ENCODE measurements around the gene NTRK2. TPM values are rescaled to one million over a fixed set of nuclear protein-coding genes. Genes with fewer than 3 reads are reported as not detected.
A peak's percentile ranks its signal among the peaks of the same experiment; 100 is the strongest.
"Not testable (repeated sequence)": the region's sequence is repeated elsewhere in the genome, so short reads cannot be mapped to it uniquely, and the experiment has no call there.

The NTRK2 gene
- polyA plus RNA-seq, 1 donor: 1.2 TPM

DNA sequence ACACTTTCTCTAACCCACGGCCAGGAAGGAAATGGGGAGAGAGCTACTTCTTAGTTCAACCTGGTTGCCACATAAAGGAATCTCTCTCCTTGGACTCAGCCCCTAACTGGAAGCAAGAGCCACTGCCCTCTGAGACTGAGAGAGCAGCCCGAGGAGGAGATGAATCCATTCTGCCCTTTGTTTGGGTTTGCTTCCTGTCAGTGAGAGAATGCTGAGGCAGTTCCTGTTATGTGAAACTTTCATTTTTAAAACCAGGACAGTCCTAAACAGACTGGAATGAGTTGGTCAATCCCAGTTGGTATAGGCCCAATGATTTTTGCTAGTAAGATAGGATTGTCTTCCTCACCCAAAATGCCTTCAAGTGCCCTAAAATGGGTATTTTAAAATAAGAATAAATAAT is 205.1 kb downstream of the NTRK2 start:
- no CpG with 5 or more reads among the region's 2 CpGs for WGBS (ENCODE audit: insufficient coverage, low lambda C conversion rate)

DNA sequence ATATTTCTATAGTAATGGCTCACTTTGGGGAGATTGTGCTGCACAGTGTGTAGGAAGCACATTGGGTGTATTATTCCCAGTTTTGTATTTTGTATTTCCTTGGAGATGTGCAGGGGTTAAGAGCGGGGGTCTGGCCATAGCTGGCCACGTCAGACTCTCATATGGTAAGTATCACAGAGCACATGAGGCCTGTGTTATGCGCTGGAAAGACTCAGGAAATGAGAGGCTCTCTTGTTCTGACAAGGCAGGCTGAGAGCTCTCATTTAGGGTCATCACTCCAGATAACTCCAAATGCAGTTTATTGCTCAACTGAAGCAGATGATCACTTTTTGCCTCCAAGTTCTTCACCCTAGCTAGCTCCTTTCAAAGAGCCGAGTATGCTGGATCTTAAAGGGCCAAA is 205.7 kb downstream of the NTRK2 start:
- no CpG with 5 or more reads among the region's 4 CpGs for WGBS (ENCODE audit: insufficient coverage, low lambda C conversion rate)
- Histone ChIP-seq H3K9me3 (ENCODE audit: control insufficient read depth, low read depth, low read length) (no peaks in the 10 kb centered on the region), H3K27me3 (ENCODE audit: control insufficient read depth, insufficient read depth, low read length) (no peaks in the 10 kb centered on the region), H3K36me3 (ENCODE audit: control insufficient read depth, insufficient read depth, low read length) (no peaks in the 10 kb centered on the region), H3K4me1 (ENCODE audit: control insufficient read depth, insufficient read depth, low read length) (no peaks in the 10 kb centered on the region), H3K4me3 (ENCODE audit: low read length) (no peak overlapping the region), H3K27ac (ENCODE audit: low read length) (no peak overlapping the region)
- DNase-seq: no peak

More for the DNA sequence above, 205.1 kb downstream of the NTRK2 start:
- Histone ChIP-seq H3K27me3 (ENCODE audit: control insufficient read depth, insufficient read depth, low read length) (no peaks in the 10 kb centered on the region), H3K27ac (ENCODE audit: low read length) (no peak overlapping the region), H3K9me3 (ENCODE audit: control insufficient read depth, low read depth, low read length) (no peaks in the 10 kb centered on the region), H3K4me1 (ENCODE audit: control insufficient read depth, insufficient read depth, low read length) (no peaks in the 10 kb centered on the region), H3K36me3 (ENCODE audit: control insufficient read depth, insufficient read depth, low read length) (no peaks in the 10 kb centered on the region), H3K4me3 (ENCODE audit: low read length) (no peak overlapping the region)
- no peak for DNase-seq

DNA sequence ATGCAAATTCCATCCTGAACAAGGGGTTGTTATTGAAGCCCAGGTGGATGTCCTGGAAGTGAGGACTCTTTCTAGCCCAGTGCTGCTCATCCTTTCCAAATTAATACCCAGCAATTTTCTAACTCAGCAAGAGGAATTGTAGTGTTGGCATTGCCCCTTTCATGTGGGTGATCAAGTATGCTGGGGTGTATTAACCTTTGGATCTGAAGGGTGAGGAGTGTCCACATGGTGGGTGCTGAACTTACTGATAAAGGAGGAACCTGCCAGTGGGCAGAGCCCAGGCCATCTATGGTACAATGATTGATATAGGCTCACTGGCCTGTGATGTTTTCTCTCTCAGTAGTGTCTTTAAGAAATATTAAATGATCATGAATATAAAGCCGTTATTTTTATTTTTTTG is 210.1 kb downstream of the NTRK2 start:
- 100% methylated on average over 1 of the region's 1 CpG for WGBS (ENCODE audit: insufficient coverage, low lambda C conversion rate)
- H3K36me3 ChIP-seq (ENCODE audit: control insufficient read depth, insufficient read depth, low read length): no peaks in the 10 kb centered on the region
- no peaks in the 10 kb centered on the region for H3K9me3 ChIP-seq (ENCODE audit: control insufficient read depth, low read depth, low read length)
- no peak overlapping the region for H3K27ac ChIP-seq (ENCODE audit: low read length)
- no peaks in the 10 kb centered on the region for H3K4me1 ChIP-seq (ENCODE audit: control insufficient read depth, insufficient read depth, low read length)
- H3K27me3 ChIP-seq (ENCODE audit: control insufficient read depth, insufficient read depth, low read length): no peaks in the 10 kb centered on the region
- H3K4me3 ChIP-seq (ENCODE audit: low read length): no peak overlapping the region
- no peak for DNase-seq

DNA sequence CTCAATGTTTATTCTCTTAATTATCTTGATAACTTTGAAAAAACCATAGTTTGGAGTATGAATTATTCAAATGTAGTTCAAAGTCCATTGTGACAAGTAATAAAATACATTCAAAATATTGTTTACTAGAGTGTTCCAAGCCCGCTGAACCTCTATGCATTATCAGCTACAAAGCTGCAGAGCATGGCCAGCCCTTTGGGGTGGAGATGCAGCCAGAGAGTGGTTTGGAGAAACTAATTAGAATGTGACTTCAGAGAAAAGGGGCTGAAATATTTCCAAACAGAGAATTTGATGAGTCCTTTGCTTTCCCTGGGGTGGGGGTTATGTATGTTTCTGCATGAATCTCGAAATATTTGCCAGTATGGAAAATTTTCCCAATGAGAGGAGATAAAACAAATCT is 211.3 kb downstream of the NTRK2 start:
- no peak overlapping the region for H3K27ac ChIP-seq (ENCODE audit: low read length)
- no peaks in the 10 kb centered on the region for H3K36me3 ChIP-seq (ENCODE audit: control insufficient read depth, insufficient read depth, low read length)
- H3K4me3 ChIP-seq (ENCODE audit: low read length): no peak overlapping the region
- H3K4me1 ChIP-seq (ENCODE audit: control insufficient read depth, insufficient read depth, low read length): no peaks in the 10 kb centered on the region
- no CpG with 5 or more reads among the region's 2 CpGs for WGBS (ENCODE audit: insufficient coverage, low lambda C conversion rate)
- H3K9me3 ChIP-seq (ENCODE audit: control insufficient read depth, low read depth, low read length): no peaks in the 10 kb centered on the region
- H3K27me3 ChIP-seq (ENCODE audit: control insufficient read depth, insufficient read depth, low read length): no peaks in the 10 kb centered on the region
- DNase-seq: no peak

DNA sequence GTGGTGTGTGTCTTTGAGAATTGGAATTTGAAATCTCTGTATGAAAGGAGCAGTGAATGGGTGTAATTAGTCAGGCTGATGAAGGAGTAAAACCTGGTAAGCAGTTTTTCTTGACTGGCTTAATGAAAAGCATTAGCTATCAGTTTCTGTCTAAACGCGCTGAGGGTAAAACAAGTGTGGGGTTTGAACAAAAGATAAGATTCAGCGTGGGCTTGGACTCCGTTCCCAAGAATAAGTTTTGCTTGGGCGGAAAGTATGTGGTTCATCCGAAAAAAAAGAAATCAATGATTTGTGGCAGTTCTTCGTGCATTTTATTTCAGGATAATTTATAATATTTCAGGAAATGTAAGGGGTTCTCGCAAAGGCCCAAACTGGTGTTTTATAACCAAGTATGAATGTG is 217.3 kb downstream of the NTRK2 start:
- H3K36me3 ChIP-seq (ENCODE audit: control insufficient read depth, insufficient read depth, low read length): no peaks in the 10 kb centered on the region
- no peak overlapping the region for H3K4me3 ChIP-seq (ENCODE audit: low read length)
- DNase-seq: no peak
- no peak overlapping the region for H3K27ac ChIP-seq (ENCODE audit: low read length)
- H3K27me3 ChIP-seq (ENCODE audit: control insufficient read depth, insufficient read depth, low read length): no peaks in the 10 kb centered on the region
- WGBS (ENCODE audit: insufficient coverage, low lambda C conversion rate): 90% methylated on average over 5 of the region's 8 CpGs
- H3K9me3 ChIP-seq (ENCODE audit: control insufficient read depth, low read depth, low read length): no peaks in the 10 kb centered on the region
- H3K4me1 ChIP-seq (ENCODE audit: control insufficient read depth, insufficient read depth, low read length): peaks cover 7% of the 10 kb centered on the region

DNA sequence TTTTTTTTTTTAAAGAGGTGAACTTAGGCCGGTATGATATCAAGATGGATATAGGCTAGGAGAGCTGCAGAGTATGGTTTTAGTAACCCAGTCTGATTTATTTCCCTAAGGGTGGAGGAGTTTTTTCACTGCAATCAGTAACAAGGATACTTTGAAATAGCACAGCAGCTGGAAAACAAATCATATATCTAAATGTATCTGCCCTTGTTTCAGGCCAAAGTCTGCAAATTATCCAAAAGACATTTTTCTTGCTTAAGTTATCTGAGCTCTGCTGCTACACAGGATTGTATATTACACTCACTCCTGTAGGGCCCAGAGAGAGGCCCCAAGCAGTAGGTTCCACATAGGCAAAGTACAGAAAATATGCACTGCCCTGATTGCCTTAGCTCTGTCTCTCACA is 222.4 kb downstream of the NTRK2 start:
- WGBS (ENCODE audit: insufficient coverage, low lambda C conversion rate): no CpG with 5 or more reads among the region's 1 CpG
- Histone ChIP-seq H3K4me1 (ENCODE audit: control insufficient read depth, insufficient read depth, low read length) (peaks cover 37% of the 10 kb centered on the region), H3K9me3 (ENCODE audit: control insufficient read depth, low read depth, low read length) (no peaks in the 10 kb centered on the region), H3K4me3 (ENCODE audit: low read length) (no peak overlapping the region), H3K27me3 (ENCODE audit: control insufficient read depth, insufficient read depth, low read length) (no peaks in the 10 kb centered on the region), H3K36me3 (ENCODE audit: control insufficient read depth, insufficient read depth, low read length) (no peaks in the 10 kb centered on the region), H3K27ac (ENCODE audit: low read length) (peak overlapping the region; percentile 45)
- DNase-seq: peak; percentile 64 to 83

DNA sequence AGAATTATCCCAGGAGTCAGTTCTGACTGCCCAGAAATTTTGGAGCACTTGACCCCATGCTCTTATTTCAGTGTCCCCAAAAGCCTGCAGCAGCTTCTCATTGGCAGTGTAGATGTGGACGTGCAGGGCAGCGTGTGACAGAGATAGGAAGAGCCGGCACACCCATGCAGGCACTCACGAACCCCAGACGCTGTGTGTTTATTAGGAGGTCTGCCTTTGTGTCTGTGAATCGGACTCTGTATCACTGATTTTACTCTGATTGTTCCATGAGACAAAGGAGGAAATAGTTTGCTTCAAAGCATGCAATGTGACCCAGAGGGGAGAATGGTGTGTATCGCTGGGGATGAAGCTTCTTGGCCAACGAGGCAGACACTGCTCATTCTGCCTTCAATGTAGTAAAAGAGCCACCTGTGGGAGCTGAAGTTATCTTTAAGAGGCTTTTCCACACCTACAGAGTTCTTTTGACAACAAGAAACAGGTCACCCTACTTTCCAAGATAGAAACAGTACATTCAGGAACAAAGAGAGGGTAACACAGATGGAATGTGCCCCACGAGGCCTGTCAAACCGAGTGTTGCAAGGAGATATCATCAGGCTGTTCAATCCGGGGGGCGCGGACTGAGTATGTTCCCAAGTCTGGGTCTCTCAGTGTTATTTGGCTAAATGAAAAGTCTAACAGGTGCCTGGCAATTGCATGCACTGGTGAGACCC is 224.0 kb downstream of the NTRK2 start:
- WGBS (ENCODE audit: insufficient coverage, low lambda C conversion rate): no CpG with 5 or more reads among the region's 13 CpGs
- Histone ChIP-seq H3K36me3 (ENCODE audit: control insufficient read depth, insufficient read depth, low read length) (no peaks in the 10 kb centered on the region), H3K27me3 (ENCODE audit: control insufficient read depth, insufficient read depth, low read length) (no peaks in the 10 kb centered on the region), H3K9me3 (ENCODE audit: control insufficient read depth, low read depth, low read length) (no peaks in the 10 kb centered on the region), H3K4me3 (ENCODE audit: low read length) (no peak overlapping the region), H3K4me1 (ENCODE audit: control insufficient read depth, insufficient read depth, low read length) (peaks cover 37% of the 10 kb centered on the region), H3K27ac (ENCODE audit: low read length) (no peak overlapping the region)
- peak in 1 of 2 donors; percentile 47 for DNase-seq

DNA sequence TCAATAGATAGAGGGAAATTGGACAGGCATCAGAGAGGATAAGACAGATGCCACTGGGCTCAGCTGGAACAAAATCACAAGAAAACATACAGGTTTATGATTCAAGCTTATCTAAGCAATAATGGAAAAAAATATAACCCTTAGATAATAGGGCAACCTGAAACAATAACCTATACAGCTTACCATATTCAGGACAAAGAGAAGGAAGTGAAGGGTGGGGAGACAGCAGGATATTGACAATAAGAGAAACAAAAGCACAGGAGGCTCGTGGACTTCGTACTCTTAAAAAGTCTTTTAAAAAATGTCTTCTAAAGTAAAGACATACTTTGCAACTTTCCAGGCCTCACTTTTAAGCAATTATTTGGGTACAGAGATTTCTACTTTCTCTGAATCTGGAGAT is 225.3 kb downstream of the NTRK2 start:
- Histone ChIP-seq H3K4me3 (ENCODE audit: low read length) (no peak overlapping the region), H3K27ac (ENCODE audit: low read length) (peak overlapping the region; percentile 45), H3K9me3 (ENCODE audit: control insufficient read depth, low read depth, low read length) (no peaks in the 10 kb centered on the region), H3K4me1 (ENCODE audit: control insufficient read depth, insufficient read depth, low read length) (peaks cover 37% of the 10 kb centered on the region), H3K27me3 (ENCODE audit: control insufficient read depth, insufficient read depth, low read length) (no peaks in the 10 kb centered on the region), H3K36me3 (ENCODE audit: control insufficient read depth, insufficient read depth, low read length) (no peaks in the 10 kb centered on the region)
- DNase-seq: peak in 1 of 2 donors; percentile 48
- WGBS (ENCODE audit: insufficient coverage, low lambda C conversion rate): no CpG with 5 or more reads among the region's 2 CpGs

DNA sequence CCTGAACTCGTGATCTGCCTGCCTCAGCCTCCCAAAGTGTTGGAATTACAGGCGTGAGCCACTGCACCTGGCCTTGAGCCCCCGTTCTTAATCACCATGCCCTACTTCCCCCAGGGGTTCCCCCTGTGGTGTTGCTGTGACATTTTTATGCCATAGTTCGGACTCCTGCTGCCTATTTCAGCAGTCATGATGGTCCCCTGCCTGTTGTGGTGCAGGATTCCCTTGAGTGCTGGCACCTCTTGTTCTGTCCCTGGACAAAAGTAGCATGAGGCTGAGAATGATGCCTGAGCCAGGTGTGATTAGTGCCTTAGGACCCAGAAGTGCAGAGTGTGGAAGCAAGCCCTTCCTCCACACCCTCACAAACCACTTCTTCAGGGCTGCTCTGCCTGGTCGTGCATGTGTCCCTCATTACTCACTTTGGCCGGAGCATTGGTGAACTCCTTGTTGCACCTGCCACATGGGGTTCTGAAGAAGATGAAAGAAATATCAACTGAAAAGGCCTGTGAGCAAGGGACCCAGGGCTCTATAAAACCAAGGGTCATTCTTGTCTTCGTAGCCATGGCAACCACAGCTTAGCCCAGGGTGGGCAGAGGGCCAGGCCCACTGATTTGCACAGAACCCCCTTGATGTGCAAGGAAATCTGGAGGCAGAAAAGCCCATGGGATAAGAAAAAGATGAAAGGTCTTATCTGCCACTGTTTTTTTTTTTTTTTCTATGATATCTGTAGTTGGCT is 228.0 kb downstream of the NTRK2 start:
- Histone ChIP-seq H3K4me1 (ENCODE audit: control insufficient read depth, insufficient read depth, low read length) (peaks cover 33% of the 10 kb centered on the region), H3K9me3 (ENCODE audit: control insufficient read depth, low read depth, low read length) (no peaks in the 10 kb centered on the region), H3K36me3 (ENCODE audit: control insufficient read depth, insufficient read depth, low read length) (no peaks in the 10 kb centered on the region), H3K27me3 (ENCODE audit: control insufficient read depth, insufficient read depth, low read length) (no peaks in the 10 kb centered on the region), H3K4me3 (ENCODE audit: low read length) (no peak overlapping the region), H3K27ac (ENCODE audit: low read length) (no peak overlapping the region)
- DNase-seq: no peak
- no CpG with 5 or more reads among the region's 7 CpGs for WGBS (ENCODE audit: insufficient coverage, low lambda C conversion rate)

DNA sequence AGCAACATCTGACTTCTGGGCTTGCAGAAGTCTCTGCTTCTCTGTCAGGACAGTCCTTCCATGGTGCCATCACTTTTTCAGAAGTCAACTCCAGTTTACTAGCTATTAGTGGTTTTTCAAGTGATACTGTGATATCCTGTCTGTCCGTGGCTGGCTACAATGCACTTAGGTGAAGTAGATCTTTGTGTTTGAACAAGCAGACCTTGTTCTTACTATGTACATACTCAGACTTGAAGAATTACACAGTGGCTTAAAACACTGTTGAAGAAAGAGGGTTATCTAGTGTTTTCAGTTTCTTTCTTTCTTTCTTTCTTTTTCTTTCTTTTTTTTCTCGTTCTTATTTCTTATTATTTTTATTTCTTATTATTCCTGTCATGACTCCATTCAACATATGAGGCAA is 228.7 kb downstream of the NTRK2 start:
- Histone ChIP-seq H3K27ac (ENCODE audit: low read length) (no peak overlapping the region), H3K36me3 (ENCODE audit: control insufficient read depth, insufficient read depth, low read length) (no peaks in the 10 kb centered on the region), H3K27me3 (ENCODE audit: control insufficient read depth, insufficient read depth, low read length) (no peaks in the 10 kb centered on the region), H3K4me1 (ENCODE audit: control insufficient read depth, insufficient read depth, low read length) (peaks cover 32% of the 10 kb centered on the region), H3K9me3 (ENCODE audit: control insufficient read depth, low read depth, low read length) (no peaks in the 10 kb centered on the region), H3K4me3 (ENCODE audit: low read length) (no peak overlapping the region)
- 39% methylated on average over 2 of the region's 2 CpGs for WGBS (ENCODE audit: insufficient coverage, low lambda C conversion rate)
- no peak for DNase-seq

DNA sequence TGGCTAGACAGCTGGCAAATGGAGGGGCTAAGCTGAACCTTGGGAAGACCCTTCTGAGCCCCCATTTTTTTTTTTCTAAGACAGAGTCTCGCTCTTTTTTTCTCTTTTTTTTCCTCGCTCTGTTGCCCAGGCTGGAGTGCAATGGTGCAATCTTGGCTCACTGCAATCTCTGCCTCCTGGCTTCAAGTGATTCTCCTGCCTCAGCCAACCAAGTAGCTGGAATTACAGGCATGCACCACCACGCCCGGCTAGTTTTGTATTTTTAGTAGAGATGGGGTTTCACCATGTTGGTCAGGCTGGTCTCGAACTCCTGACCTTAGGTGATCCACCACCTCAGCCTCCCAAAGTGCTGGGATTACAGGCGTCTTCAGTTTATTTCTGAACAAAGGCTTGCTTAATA is 229.1 kb downstream of the NTRK2 start:
- H3K4me1 ChIP-seq (ENCODE audit: control insufficient read depth, insufficient read depth, low read length): peaks cover 28% of the 10 kb centered on the region
- WGBS (ENCODE audit: insufficient coverage, low lambda C conversion rate): 83% methylated on average over 1 of the region's 6 CpGs
- H3K9me3 ChIP-seq (ENCODE audit: control insufficient read depth, low read depth, low read length); H3K27ac ChIP-seq (ENCODE audit: low read length); H3K4me3 ChIP-seq (ENCODE audit: low read length); H3K36me3 ChIP-seq (ENCODE audit: control insufficient read depth, insufficient read depth, low read length); DNase-seq; H3K27me3 ChIP-seq (ENCODE audit: control insufficient read depth, insufficient read depth, low read length): not testable (repeated sequence)
